H9 (cell line): Measurements from ENCODE around the gene ZNF205. TPM values are rescaled to one million over a fixed set of nuclear protein-coding genes. Genes with fewer than 3 reads are reported as not detected.
A peak's percentile ranks its signal among the peaks of the same experiment; 100 is the strongest.

ENCODE experiments used
- DNase-seq: peaks from one replicate; pipeline ENCODE4 v3.0.0-alpha.2; 2017
- H2AFZ ChIP-seq: one replicate; pipeline ENCODE4 v1.6.1; 2013; ENCODE audit warnings: mild to moderate bottlenecking, low read length, control low read depth, moderate library complexity
- H2AK5ac ChIP-seq: 2 replicates; pipeline ENCODE4 v1.6.1; 2013; ENCODE audit warnings: low read length, control low read depth, mixed read lengths; ENCODE audit not compliant: insufficient read length
- H2BK120ac ChIP-seq: one replicate; pipeline ENCODE4 v1.6.1; 2013; ENCODE audit warnings: low read depth, mild to moderate bottlenecking, low read length, control low read depth, inconsistent platforms; ENCODE audit not compliant: poor library complexity, severe bottlenecking
- H2BK12ac ChIP-seq: 2 replicates; pipeline ENCODE4 v1.6.1; 2013; ENCODE audit warnings: low read length, control low read depth, mixed read lengths, low read depth; ENCODE audit not compliant: insufficient read length
- H2BK15ac ChIP-seq: 2 replicates; pipeline ENCODE4 v1.6.1; 2013; ENCODE audit warnings: low read depth, low read length, control low read depth
- H2BK20ac ChIP-seq: one replicate; pipeline ENCODE4 v1.6.1; 2013; ENCODE audit warnings: low read depth, mild to moderate bottlenecking, low read length, control low read depth, inconsistent platforms; ENCODE audit not compliant: poor library complexity, severe bottlenecking
- H2BK5ac ChIP-seq: 2 replicates; pipeline ENCODE4 v1.6.1; 2013; ENCODE audit warnings: low read length, control low read depth, mixed read lengths; ENCODE audit not compliant: insufficient read length
- H3K14ac ChIP-seq: 2 replicates; pipeline ENCODE4 v1.6.1; 2013; ENCODE audit warnings: low read length, control low read depth; ENCODE audit not compliant: insufficient read depth
- H3K18ac ChIP-seq: 2 replicates; pipeline ENCODE4 v1.6.1; 2013; ENCODE audit warnings: low read depth, mild to moderate bottlenecking, mixed read lengths, low read length, control low read depth; ENCODE audit not compliant: insufficient read length
- H3K23ac ChIP-seq: 2 replicates; pipeline ENCODE4 v1.6.1; 2013; ENCODE audit warnings: low read length, control low read depth, mixed read lengths, low read depth; ENCODE audit not compliant: insufficient read length
- H3K23me2 ChIP-seq: 2 replicates; pipeline ENCODE4 v1.6.1; 2013; ENCODE audit warnings: low read depth, mild to moderate bottlenecking, mixed read lengths, low read length, control low read depth; ENCODE audit not compliant: insufficient read length, poor library complexity, severe bottlenecking
- H3K27ac ChIP-seq: 2 replicates; pipeline ENCODE4 v1.5.1; 2013; ENCODE audit warnings: low read length, control low read depth, mixed read lengths, low read depth; ENCODE audit not compliant: insufficient read length
- H3K27me3 ChIP-seq: 2 replicates; pipeline ENCODE4 v1.6.1; 2013; ENCODE audit warnings: low read length, control low read depth, inconsistent platforms; ENCODE audit not compliant: insufficient read depth
- H3K4ac ChIP-seq: 2 replicates; pipeline ENCODE4 v1.6.1; 2013; ENCODE audit warnings: low read depth, mild to moderate bottlenecking, control low read depth, inconsistent platforms, low read length, moderate library complexity
- H3K4me1 ChIP-seq: 2 replicates; pipeline ENCODE4 v1.6.1; 2013; ENCODE audit warnings: low read length, control low read depth, inconsistent platforms; ENCODE audit not compliant: insufficient read depth
- H3K4me2 ChIP-seq: 2 replicates; pipeline ENCODE4 v1.6.1; 2013; ENCODE audit warnings: low read length, control low read depth, mixed read lengths; ENCODE audit not compliant: insufficient read length, insufficient read depth
- H3K56ac ChIP-seq: 2 replicates; pipeline ENCODE4 v1.6.1; 2013; ENCODE audit warnings: low read depth, mild to moderate bottlenecking, mixed read lengths, low read length, control low read depth; ENCODE audit not compliant: insufficient read length
- H3K79me1 ChIP-seq: 2 replicates; pipeline ENCODE4 v1.6.1; 2013; ENCODE audit warnings: low read depth, mild to moderate bottlenecking, moderate library complexity, low read length, control low read depth, inconsistent platforms; ENCODE audit not compliant: insufficient read depth, poor library complexity, severe bottlenecking
- H3K79me2 ChIP-seq: 2 replicates; pipeline ENCODE4 v1.6.1; 2013; ENCODE audit warnings: low read length, control low read depth, inconsistent platforms; ENCODE audit not compliant: insufficient read depth
- H3K9ac ChIP-seq: 2 replicates; pipeline ENCODE4 v1.6.1; 2013; ENCODE audit warnings: low read length, control low read depth, mixed read lengths; ENCODE audit not compliant: insufficient read length; ENCODE audit errors: extremely low read depth
- H3K9me3 ChIP-seq: one replicate; pipeline ENCODE4 v1.6.1; 2013; ENCODE audit warnings: low read depth, low read length, inconsistent platforms; ENCODE audit not compliant: control insufficient read depth
- H3T11ph ChIP-seq: one replicate; pipeline ENCODE4 v1.6.1; 2013; ENCODE audit warnings: mild to moderate bottlenecking, low read length, control low read depth, inconsistent platforms
- H4K20me1 ChIP-seq: one replicate; pipeline ENCODE4 v1.6.1; 2013; ENCODE audit not compliant: control insufficient read depth, insufficient read length, insufficient read depth
- H4K5ac ChIP-seq: 2 replicates; pipeline ENCODE4 v1.6.1; 2013; ENCODE audit warnings: low read depth, mild to moderate bottlenecking, mixed read lengths, low read length, control low read depth; ENCODE audit not compliant: insufficient read length
- H4K8ac ChIP-seq: replicated peaks from 2 replicates; pipeline ENCODE4 v1.6.1; 2013; ENCODE audit warnings: low read length, control low read depth, mixed read lengths, low read depth; ENCODE audit not compliant: insufficient read length
- H4K91ac ChIP-seq: 2 replicates; pipeline ENCODE4 v1.6.1; 2013; ENCODE audit warnings: low read depth, mild to moderate bottlenecking, moderate library complexity, mixed read lengths, low read length, control low read depth; ENCODE audit not compliant: insufficient read length
- H3K27ac Mint-ChIP-seq, 3 experiments: 2 replicates in 2 of 3; 3 replicates in 1 of 3; pipeline ENCODE4 v1.8.0; 2020 to 2021; ENCODE audit warnings: mixed read lengths in 3 of 3, mild to moderate bottlenecking in 1 of 3, moderate library complexity in 1 of 3
- H3K27me3 Mint-ChIP-seq: 2 replicates; pipeline ENCODE4 v1.8.0; 2021; ENCODE audit warnings: low read depth, mild to moderate bottlenecking, moderate library complexity, mixed read lengths
- H3K36me3 Mint-ChIP-seq, 3 experiments: 2 replicates in 2 of 3; 3 replicates in 1 of 3; pipeline ENCODE4 v1.8.0; 2020 to 2021; ENCODE audit warnings: low read depth in 3 of 3, mixed read lengths in 3 of 3; ENCODE audit not compliant: insufficient read depth in 1 of 3
- H3K4me1 Mint-ChIP-seq, 2 experiments: 2 replicates each; pipeline ENCODE4 v1.8.0; 2020; ENCODE audit warnings: mixed read lengths in 2 of 2
- H3K4me3 Mint-ChIP-seq, 2 experiments: 2 replicates in 1 of 2; 3 replicates in 1 of 2; pipeline ENCODE4 v1.8.0; 2020 to 2021; ENCODE audit warnings: mild to moderate bottlenecking in 2 of 2, mixed read lengths in 2 of 2, moderate library complexity in 1 of 2
- H3K9me3 Mint-ChIP-seq, 2 experiments: 2 replicates in 1 of 2; 3 replicates in 1 of 2; pipeline ENCODE4 v1.8.0; 2020; ENCODE audit warnings: mild to moderate bottlenecking in 2 of 2, mixed read lengths in 2 of 2, moderate library complexity in 1 of 2
- CTCF ChIP-seq: fragments of 200-600 bp; sonication (generic); conservative IDR thresholded peaks from 3 replicates; pipeline ENCODE4 v1.8.0; 2021; ENCODE audit warnings: antibody characterized with exemption, mild to moderate bottlenecking
- WGBS: extraction: QIAGEN DNeasy Blood & Tissue Kit; methylation state at CpG from one replicate; pipeline ENCODE4 v1.1.7; 2013; ENCODE audit warnings: missing lambda C conversion rate, low lambda C conversion rate, mixed read lengths; ENCODE audit not compliant: insufficient read length; ENCODE audit errors: extremely low coverage; 5-methylcytosine and 5-hydroxymethylcytosine counted together
- total RNA-seq: library from RNA; stranded (reverse); gene quantifications from 2 replicates; pipeline ENCODE4 v1.2.1, GENCODE V29; 2021

The ZNF205 gene
- total RNA-seq, 1 experiment from 2014 or later = 16.8 TPM

DNA sequence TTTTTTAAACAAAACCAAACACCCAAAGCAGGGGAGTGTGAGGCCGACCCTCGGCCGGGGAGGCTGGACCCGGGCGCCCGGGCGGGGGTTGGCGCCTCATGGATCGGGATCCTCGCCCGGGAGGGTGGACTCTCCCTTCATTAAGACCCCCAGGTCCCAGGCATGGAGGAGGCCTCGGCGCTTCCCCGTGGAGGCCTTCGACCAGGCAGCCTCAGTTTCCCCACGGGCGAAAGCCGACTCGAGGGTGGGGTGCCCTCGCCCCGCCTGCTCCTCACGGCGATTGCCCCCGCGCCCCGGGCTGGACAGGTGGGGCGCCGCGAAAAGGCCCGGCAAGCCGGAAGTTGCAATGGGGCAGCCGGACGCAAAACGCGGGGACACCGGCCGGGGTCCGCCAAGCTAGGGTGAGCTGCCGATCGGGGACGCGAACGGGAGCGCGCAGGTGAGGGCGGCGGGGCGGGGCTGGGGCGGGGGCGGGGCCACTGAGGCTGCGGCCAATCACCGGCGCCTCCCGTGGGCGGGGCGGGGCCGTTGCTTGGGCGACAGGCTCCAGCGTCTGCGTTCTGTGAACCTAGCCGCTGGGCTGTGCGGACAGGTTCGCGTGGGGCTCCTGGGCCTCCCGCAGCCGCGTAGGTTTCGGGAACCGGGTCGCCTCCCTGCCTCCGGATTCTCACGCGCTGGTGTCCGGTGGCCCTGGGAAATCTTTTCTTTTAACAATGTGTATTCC lies 6.0 kb upstream of the ZNF205 start:
- H4K8ac ChIP-seq = no peak overlapping the region
- no peak overlapping the region for H2BK5ac ChIP-seq
- H3K27me3 ChIP-seq = no peaks in the 10 kb centered on the region
- no peak overlapping the region for H3K56ac ChIP-seq
- H4K91ac ChIP-seq = no peak overlapping the region
- H2AK5ac ChIP-seq = no peak overlapping the region
- H3K18ac ChIP-seq = peak overlapping the region; percentile 88
- no peak overlapping the region for H3T11ph ChIP-seq
- WGBS = no CpG with 5 or more reads among the region's 74 CpGs
- peak overlapping the region; percentile 70 for H3K9ac ChIP-seq
- Mint-ChIP-seq H3K36me3 (no peaks in the 10 kb centered on the region; a peak in 2 of 7 replicates), H3K9me3 (no peaks in the 10 kb centered on the region; a peak in 1 of 5 replicates), H3K27me3 (no peaks in the 10 kb centered on the region), H3K4me1 (peaks cover 21 to 26% of the 10 kb centered on the region in 2 experiments), H3K4me3 (peak overlapping the region; percentile 56 to 82), H3K27ac (peak overlapping the region; percentile 98 to 99 (median 99); a peak in 5 of 7 replicates)
- no peaks in the 10 kb centered on the region for H3K79me1 ChIP-seq
- no peak for TF ChIP-seq CTCF
- peaks cover 8% of the 10 kb centered on the region for H3K23me2 ChIP-seq
- H3K79me2 ChIP-seq = no peaks in the 10 kb centered on the region
- DNase-seq = peak; percentile 97
- H3K4me2 ChIP-seq = peak overlapping the region; percentile 50
- peak overlapping the region; percentile 93; the same call in 1 of the 2 replicates for H3K14ac ChIP-seq
- H2BK120ac ChIP-seq = no peak overlapping the region
- no peak overlapping the region for H2BK20ac ChIP-seq
- H3K9me3 ChIP-seq = no peaks in the 10 kb centered on the region
- no peak overlapping the region for H4K5ac ChIP-seq
- H3K27ac ChIP-seq = no peak overlapping the region
- no peak overlapping the region for H2BK15ac ChIP-seq
- no peak overlapping the region for H2BK12ac ChIP-seq
- H3K4me1 ChIP-seq = peaks cover 3% of the 10 kb centered on the region
- no peaks in the 10 kb centered on the region for H4K20me1 ChIP-seq
- no peak overlapping the region for H2AFZ ChIP-seq
- H3K4ac ChIP-seq = no peak overlapping the region
- H3K23ac ChIP-seq = no peak overlapping the region
